ENCODE measurements around the gene C7orf25.

The C7orf25 gene

DNA sequence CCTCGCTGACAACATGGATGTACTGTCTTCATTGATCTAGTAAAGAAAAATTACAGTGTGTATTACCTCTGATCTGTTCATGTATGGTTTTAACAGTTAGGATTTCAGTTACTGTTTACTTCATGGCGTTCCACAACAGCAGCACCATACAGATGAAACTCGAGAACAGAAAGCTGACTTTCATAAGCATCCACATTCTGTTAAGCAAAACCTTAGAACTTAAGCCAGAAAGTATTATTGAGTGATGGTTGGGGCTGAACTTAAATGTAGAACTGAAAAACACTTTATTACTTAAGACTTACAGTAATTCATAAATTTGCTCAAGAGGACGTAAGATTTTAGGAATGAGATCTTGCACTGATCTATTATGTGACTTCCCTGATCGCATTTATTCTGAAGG is 24.0 kb upstream of the C7orf25 start:
- TF ChIP-seq, protein P1, sequence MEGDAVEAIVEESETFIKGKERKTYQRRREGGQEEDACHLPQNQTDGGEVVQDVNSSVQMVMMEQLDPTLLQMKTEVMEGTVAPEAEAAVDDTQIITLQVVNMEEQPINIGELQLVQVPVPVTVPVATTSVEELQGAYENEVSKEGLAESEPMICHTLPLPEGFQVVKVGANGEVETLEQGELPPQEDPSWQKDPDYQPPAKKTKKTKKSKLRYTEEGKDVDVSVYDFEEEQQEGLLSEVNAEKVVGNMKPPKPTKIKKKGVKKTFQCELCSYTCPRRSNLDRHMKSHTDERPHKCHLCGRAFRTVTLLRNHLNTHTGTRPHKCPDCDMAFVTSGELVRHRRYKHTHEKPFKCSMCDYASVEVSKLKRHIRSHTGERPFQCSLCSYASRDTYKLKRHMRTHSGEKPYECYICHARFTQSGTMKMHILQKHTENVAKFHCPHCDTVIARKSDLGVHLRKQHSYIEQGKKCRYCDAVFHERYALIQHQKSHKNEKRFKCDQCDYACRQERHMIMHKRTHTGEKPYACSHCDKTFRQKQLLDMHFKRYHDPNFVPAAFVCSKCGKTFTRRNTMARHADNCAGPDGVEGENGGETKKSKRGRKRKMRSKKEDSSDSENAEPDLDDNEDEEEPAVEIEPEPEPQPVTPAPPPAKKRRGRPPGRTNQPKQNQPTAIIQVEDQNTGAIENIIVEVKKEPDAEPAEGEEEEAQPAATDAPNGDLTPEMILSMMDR (IDR thresholded peaks at IDR 0.05; ENCODE audit: low read depth, low read length) = no peak

DNA sequence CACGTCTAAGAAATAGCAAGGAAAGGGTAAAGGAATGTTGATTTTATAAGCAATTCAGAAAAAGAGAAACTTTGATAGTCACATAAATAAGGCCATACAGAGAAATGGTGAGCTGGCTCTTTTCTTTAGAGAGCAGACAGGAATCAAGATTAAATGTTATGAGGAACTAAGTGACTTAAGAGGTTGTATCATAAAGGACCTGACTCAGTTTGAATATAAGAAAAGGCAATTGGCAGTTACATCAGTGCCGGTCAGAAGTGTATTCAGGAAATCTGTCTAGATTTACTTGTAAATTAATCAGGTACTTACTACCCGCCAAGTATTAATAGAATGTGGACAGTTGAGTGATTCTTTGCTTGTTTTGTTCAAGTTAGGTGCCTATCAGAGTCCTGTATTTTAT is 22.4 kb upstream of the C7orf25 start:
- H3K4me3 ChIP-seq (ENCODE audit: low read depth, low read length) = no peak overlapping the region
- TF ChIP-seq, protein P1 (IDR thresholded peaks at IDR 0.05; ENCODE audit: low read depth, low read length) = no peak

More for the DNA sequence above, 24.0 kb upstream of the C7orf25 start:
- H3K4me3 ChIP-seq (ENCODE audit: low read depth, low read length) = no peak overlapping the region

DNA sequence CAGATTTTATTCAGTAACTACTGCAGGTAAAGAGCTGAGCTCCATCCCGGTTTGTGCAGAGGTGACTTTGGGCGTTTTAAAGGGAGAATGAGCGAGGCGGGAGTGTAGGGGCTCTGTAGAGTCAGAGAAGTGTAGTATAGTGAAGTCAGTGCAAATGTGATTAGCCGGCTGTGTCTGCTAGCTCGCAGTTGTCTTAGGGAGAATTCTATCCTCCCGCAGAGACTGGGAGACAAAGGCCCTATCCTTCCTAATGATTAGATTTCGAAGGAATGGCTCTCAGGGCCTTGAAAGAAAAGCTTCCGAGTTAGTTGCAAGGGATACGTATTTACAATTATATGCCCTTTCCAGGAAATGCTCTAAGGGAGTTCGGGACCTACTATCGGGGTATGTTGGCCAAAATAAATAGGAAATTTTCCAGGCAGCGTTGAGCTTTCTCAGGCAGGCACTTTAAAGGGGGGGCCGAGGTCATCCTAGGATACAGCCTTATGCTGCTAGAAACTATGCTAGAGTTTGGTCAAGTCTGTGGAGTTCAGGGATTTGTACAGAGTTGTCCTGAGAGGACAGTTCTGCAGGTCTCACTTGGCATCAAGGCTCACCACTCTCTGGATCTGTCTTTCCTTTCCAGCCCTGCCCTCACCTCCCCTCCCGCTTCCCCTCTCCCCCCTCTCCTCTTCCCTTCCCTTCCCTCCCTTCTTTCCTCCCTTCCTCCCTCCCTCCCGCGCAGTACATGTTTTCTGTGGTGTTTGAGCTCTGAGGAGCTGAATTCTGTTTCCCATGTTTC is 21.1 kb upstream of the C7orf25 start:
- peak overlapping the region; percentile 96 for H3K4me3 ChIP-seq (ENCODE audit: low read depth, low read length)
- TF ChIP-seq, protein P1 (IDR thresholded peaks at IDR 0.05; ENCODE audit: low read depth, low read length) = no peak

DNA sequence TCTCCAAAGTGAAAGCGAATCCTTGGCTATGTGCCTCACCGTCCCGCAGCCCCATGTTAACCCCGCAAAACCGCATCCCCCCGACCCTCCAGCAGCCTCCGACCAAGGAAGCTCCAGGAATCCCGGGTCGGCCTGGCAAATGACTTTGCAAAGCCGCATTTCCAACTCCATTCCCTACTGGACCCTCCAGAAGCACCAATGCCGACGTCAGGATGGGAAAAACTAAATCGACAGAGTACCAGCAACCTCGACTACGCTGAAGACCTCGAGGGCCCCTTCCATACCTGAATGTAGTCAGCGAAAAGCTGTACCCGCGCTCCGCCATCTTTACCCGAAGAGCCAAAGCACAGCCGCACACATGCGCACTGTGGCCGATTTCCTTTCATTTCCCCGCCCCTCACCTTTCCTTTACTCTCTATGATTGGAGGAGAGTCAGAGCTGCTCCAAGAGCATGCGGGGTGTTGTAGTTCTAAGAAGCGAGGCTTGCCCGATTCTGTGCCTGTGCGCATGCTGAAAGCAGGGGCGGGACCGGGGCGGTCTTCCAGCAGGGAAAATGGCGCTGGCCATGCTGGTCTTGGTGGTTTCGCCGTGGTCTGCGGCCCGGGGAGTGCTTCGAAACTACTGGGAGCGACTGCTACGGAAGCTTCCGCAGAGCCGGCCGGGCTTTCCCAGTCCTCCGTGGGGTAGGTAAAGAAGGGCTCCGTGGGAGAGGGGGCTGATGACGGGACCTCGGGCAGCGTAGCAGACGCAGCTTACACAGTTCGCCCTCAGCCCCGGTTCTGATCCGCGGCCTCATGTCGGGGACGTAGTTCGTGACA is 20.2 kb upstream of the C7orf25 start, which contains the start of the genes MRPL32 and PSMA2:
Gene MRPL32 (plus strand): TSS at position 543 of the 818 bp plus-strand sequence. CDS start 11 bp downstream, at position 554.
Gene PSMA2 (minus strand): TSS at position 341 of the 818 bp plus-strand sequence. CDS start 16 bp downstream, at position 325.
- H3K4me3 ChIP-seq (ENCODE audit: low read depth, low read length) = peak within 1 kb of the TSS; percentile 96
- TF ChIP-seq, protein P1 (IDR thresholded peaks at IDR 0.05; ENCODE audit: low read depth, low read length) = no peak

DNA sequence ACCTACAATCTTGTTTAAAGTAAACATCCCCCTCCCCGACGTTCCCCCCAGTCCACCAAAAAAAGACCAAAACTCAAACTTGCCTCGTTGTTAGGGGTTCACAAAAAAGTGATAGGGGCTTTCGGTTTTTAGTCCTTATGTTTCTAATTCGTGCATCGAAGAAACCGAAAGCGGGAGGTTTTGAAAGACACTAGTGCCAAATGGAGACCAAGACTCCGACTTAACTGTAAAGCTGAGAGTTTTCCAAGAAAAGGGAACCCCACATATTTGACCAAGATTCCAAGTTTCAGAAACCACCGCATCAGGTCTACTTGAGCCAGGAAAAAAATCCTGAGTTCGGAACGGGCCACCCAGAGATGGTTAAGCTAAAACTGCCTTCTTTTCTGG is 19.6 kb upstream of the C7orf25 start:
- TF ChIP-seq, protein P1 (IDR thresholded peaks at IDR 0.05; ENCODE audit: low read depth, low read length) = no peak
- peak overlapping the region; percentile 96 for H3K4me3 ChIP-seq (ENCODE audit: low read depth, low read length)

DNA sequence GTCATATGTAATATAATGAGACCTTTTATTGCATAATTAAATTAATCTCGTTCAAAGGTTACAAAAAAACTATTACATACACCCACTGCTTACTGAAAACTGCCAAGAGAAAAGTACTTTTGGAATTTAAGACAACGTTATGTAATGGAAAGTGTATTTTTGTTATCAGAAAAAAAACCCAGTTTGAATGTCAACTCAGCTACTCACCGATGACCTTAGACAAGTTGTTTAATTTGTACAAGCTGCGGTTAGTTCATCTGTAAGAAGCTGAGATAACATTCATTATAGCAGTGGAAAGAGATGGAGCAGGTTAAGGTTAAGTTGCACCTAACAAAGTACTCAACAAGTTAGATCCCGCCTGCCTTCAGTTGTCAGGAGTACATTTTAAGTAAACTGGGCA is 19.0 kb upstream of the C7orf25 start:
- TF ChIP-seq, protein P1 (IDR thresholded peaks at IDR 0.05; ENCODE audit: low read depth, low read length) = no peak
- H3K4me3 ChIP-seq (ENCODE audit: low read depth, low read length) = peak overlapping the region; percentile 96

Measured in WI38 (cell line).